ENCODE measurements around the gene SPIRE1. TPM values are rescaled to one million over a fixed set of nuclear protein-coding genes. Genes with fewer than 3 reads are reported as not detected.

The SPIRE1 gene
- polyA plus RNA-seq, 1 donor from 2014 or later: 22.2 TPM

DNA sequence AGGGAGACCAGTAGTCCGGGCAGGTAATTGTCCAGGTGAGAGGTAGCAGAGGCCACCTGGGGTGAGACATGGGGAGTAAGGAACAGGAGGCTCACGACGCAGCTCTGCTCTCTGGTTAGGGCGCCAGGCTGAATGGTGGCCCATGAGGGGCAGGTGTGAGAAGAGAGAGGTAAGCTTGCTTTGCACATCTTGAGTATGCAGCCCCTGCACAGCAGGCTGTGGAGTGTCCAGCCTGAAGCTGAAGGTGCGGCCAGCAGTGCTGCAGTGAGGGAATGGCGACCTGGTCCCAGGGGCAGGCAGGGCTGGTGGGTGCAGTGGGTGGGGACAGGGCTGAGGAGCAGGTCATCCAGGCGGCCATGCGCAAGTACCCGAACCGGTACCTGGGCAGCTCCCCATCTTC, 234.5 kb downstream of the SPIRE1 start:
- no peaks in the 10 kb centered on the region for H3K9me2 ChIP-seq (ENCODE audit: insufficient read depth, low read length)
- no peak overlapping the region for H3K4me2 ChIP-seq (ENCODE audit: low read length)
- peaks cover 5% of the 10 kb centered on the region for H3K27me3 ChIP-seq (ENCODE audit: insufficient read depth, low read depth, low read length)
- peaks cover 9% of the 10 kb centered on the region for H3K9me3 ChIP-seq (ENCODE audit: low read length)
- H3K27ac ChIP-seq (ENCODE audit: low read length): no peak overlapping the region
- H3F3A ChIP-seq (ENCODE audit: insufficient read depth, low read length, poor library complexity, severe bottlenecking): no peaks in the 10 kb centered on the region
- H4K20me1 ChIP-seq (ENCODE audit: insufficient read depth): no peaks in the 10 kb centered on the region
- H3K4me3 ChIP-seq (ENCODE audit: low read length): no peak overlapping the region
- no peak for TF ChIP-seq CTCF (IDR thresholded peaks at IDR 0.05; ENCODE audit: poor library complexity, severe bottlenecking)
- TF ChIP-seq, protein P1, sequence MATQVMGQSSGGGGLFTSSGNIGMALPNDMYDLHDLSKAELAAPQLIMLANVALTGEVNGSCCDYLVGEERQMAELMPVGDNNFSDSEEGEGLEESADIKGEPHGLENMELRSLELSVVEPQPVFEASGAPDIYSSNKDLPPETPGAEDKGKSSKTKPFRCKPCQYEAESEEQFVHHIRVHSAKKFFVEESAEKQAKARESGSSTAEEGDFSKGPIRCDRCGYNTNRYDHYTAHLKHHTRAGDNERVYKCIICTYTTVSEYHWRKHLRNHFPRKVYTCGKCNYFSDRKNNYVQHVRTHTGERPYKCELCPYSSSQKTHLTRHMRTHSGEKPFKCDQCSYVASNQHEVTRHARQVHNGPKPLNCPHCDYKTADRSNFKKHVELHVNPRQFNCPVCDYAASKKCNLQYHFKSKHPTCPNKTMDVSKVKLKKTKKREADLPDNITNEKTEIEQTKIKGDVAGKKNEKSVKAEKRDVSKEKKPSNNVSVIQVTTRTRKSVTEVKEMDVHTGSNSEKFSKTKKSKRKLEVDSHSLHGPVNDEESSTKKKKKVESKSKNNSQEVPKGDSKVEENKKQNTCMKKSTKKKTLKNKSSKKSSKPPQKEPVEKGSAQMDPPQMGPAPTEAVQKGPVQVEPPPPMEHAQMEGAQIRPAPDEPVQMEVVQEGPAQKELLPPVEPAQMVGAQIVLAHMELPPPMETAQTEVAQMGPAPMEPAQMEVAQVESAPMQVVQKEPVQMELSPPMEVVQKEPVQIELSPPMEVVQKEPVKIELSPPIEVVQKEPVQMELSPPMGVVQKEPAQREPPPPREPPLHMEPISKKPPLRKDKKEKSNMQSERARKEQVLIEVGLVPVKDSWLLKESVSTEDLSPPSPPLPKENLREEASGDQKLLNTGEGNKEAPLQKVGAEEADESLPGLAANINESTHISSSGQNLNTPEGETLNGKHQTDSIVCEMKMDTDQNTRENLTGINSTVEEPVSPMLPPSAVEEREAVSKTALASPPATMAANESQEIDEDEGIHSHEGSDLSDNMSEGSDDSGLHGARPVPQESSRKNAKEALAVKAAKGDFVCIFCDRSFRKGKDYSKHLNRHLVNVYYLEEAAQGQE (IDR thresholded peaks at IDR 0.05; ENCODE audit: borderline replicate concordance): no peak
- no peak for TF ChIP-seq TAF1 (IDR thresholded peaks at IDR 0.05; ENCODE audit: low read depth)
- TF ChIP-seq POLR2AphosphoS5 (IDR thresholded peaks at IDR 0.05): no peak
- no peak for TF ChIP-seq EZH2 (IDR thresholded peaks at IDR 0.05; ENCODE audit: borderline replicate concordance, insufficient read depth, low read length, poor library complexity, severe bottlenecking)
- no peak for TF ChIP-seq RAD21 (conservative IDR thresholded peaks at IDR 0.05)
- no peak for TF ChIP-seq MXI1 (conservative IDR thresholded peaks at IDR 0.05; ENCODE audit: poor library complexity, severe bottlenecking)
- no peak for TF ChIP-seq SMC3 (conservative IDR thresholded peaks at IDR 0.05; ENCODE audit: poor library complexity)
- no peak for TF ChIP-seq EP300 (conservative IDR thresholded peaks at IDR 0.05; ENCODE audit: poor library complexity, severe bottlenecking)
- no peak overlapping the region for H3K9ac ChIP-seq (ENCODE audit: low read length)
- H2AFZ ChIP-seq (ENCODE audit: low read depth, low read length): no peak overlapping the region
- H3K79me2 ChIP-seq (replicated peaks; ENCODE audit: insufficient read depth, low read length): no peaks in the 10 kb centered on the region
- no peaks in the 10 kb centered on the region for H3K36me3 ChIP-seq (ENCODE audit: insufficient read depth, low read length)

DNA sequence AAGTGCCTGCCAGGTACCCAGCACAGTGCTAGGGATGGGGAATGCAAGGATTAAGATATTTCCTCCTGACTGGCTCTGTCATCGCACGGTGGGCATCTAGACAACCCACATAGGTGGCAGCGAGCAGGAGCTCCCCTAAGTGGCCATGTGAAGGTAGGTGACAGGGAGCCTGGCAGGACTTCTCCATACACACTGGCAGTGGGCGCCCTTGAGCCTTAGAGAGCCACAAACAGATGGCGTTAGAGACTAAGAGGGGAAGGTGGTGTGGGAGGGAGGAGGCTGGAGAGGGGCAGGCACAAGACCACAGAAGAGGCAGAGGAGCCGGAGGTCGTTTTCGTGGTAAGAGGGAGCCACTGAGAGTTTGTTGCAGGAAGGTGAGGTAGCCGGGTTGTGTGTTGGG, 235.0 kb downstream of the SPIRE1 start:
- Histone ChIP-seq H3K27ac (ENCODE audit: low read length) (no peak overlapping the region), H3K4me3 (ENCODE audit: low read length) (no peak overlapping the region)

More for the DNA sequence above, 235.0 kb downstream of the SPIRE1 start:
- Histone ChIP-seq H3F3A (ENCODE audit: insufficient read depth, low read length, poor library complexity, severe bottlenecking) (no peaks in the 10 kb centered on the region), H3K4me2 (ENCODE audit: low read length) (no peak overlapping the region), H3K9ac (ENCODE audit: low read length) (no peak overlapping the region), H3K9me3 (ENCODE audit: low read length) (peaks cover 9% of the 10 kb centered on the region), H3K27me3 (ENCODE audit: insufficient read depth, low read depth, low read length) (peaks cover 5% of the 10 kb centered on the region), H3K36me3 (ENCODE audit: insufficient read depth, low read length) (no peaks in the 10 kb centered on the region), H2AFZ (ENCODE audit: low read depth, low read length) (no peak overlapping the region), H3K9me2 (ENCODE audit: insufficient read depth, low read length) (no peaks in the 10 kb centered on the region), H4K20me1 (ENCODE audit: insufficient read depth) (no peaks in the 10 kb centered on the region), H3K79me2 (replicated peaks; ENCODE audit: insufficient read depth, low read length) (no peaks in the 10 kb centered on the region)
- TF ChIP-seq MXI1 (conservative IDR thresholded peaks at IDR 0.05; ENCODE audit: poor library complexity, severe bottlenecking): no peak
- TF ChIP-seq TAF1 (IDR thresholded peaks at IDR 0.05; ENCODE audit: low read depth): no peak
- TF ChIP-seq SMC3 (conservative IDR thresholded peaks at IDR 0.05; ENCODE audit: poor library complexity): no peak

Data from neural cell (in vitro differentiated cells).